H9 (cell line): ENCODE measurements around the gene PXT1. TPM values are rescaled to one million over a fixed set of nuclear protein-coding genes. Genes with fewer than 3 reads are reported as not detected.

Experiments used
- DNase-seq: peaks from one replicate; pipeline ENCODE4 v3.0.0-alpha.2; 2017
- H2AFZ ChIP-seq: one replicate; pipeline ENCODE4 v1.6.1; 2013; ENCODE audit warnings: mild to moderate bottlenecking, low read length, control low read depth, moderate library complexity
- H2AK5ac ChIP-seq: 2 replicates; pipeline ENCODE4 v1.6.1; 2013; ENCODE audit warnings: low read length, control low read depth, mixed read lengths; ENCODE audit not compliant: insufficient read length
- H2BK120ac ChIP-seq: one replicate; pipeline ENCODE4 v1.6.1; 2013; ENCODE audit warnings: low read depth, mild to moderate bottlenecking, low read length, control low read depth, inconsistent platforms; ENCODE audit not compliant: poor library complexity, severe bottlenecking
- H2BK12ac ChIP-seq: 2 replicates; pipeline ENCODE4 v1.6.1; 2013; ENCODE audit warnings: low read length, control low read depth, mixed read lengths, low read depth; ENCODE audit not compliant: insufficient read length
- H2BK15ac ChIP-seq: 2 replicates; pipeline ENCODE4 v1.6.1; 2013; ENCODE audit warnings: low read depth, low read length, control low read depth
- H2BK20ac ChIP-seq: one replicate; pipeline ENCODE4 v1.6.1; 2013; ENCODE audit warnings: low read depth, mild to moderate bottlenecking, low read length, control low read depth, inconsistent platforms; ENCODE audit not compliant: poor library complexity, severe bottlenecking
- H2BK5ac ChIP-seq: 2 replicates; pipeline ENCODE4 v1.6.1; 2013; ENCODE audit warnings: low read length, control low read depth, mixed read lengths; ENCODE audit not compliant: insufficient read length
- H3K14ac ChIP-seq: 2 replicates; pipeline ENCODE4 v1.6.1; 2013; ENCODE audit warnings: low read length, control low read depth; ENCODE audit not compliant: insufficient read depth
- H3K18ac ChIP-seq: 2 replicates; pipeline ENCODE4 v1.6.1; 2013; ENCODE audit warnings: low read depth, mild to moderate bottlenecking, mixed read lengths, low read length, control low read depth; ENCODE audit not compliant: insufficient read length
- H3K23ac ChIP-seq: 2 replicates; pipeline ENCODE4 v1.6.1; 2013; ENCODE audit warnings: low read length, control low read depth, mixed read lengths, low read depth; ENCODE audit not compliant: insufficient read length
- H3K23me2 ChIP-seq: 2 replicates; pipeline ENCODE4 v1.6.1; 2013; ENCODE audit warnings: low read depth, mild to moderate bottlenecking, mixed read lengths, low read length, control low read depth; ENCODE audit not compliant: insufficient read length, poor library complexity, severe bottlenecking
- H3K27ac ChIP-seq: 2 replicates; pipeline ENCODE4 v1.5.1; 2013; ENCODE audit warnings: low read length, control low read depth, mixed read lengths, low read depth; ENCODE audit not compliant: insufficient read length
- H3K27me3 ChIP-seq: 2 replicates; pipeline ENCODE4 v1.6.1; 2013; ENCODE audit warnings: low read length, control low read depth, inconsistent platforms; ENCODE audit not compliant: insufficient read depth
- H3K4ac ChIP-seq: 2 replicates; pipeline ENCODE4 v1.6.1; 2013; ENCODE audit warnings: low read depth, mild to moderate bottlenecking, control low read depth, inconsistent platforms, low read length, moderate library complexity
- H3K4me1 ChIP-seq: 2 replicates; pipeline ENCODE4 v1.6.1; 2013; ENCODE audit warnings: low read length, control low read depth, inconsistent platforms; ENCODE audit not compliant: insufficient read depth
- H3K4me2 ChIP-seq: 2 replicates; pipeline ENCODE4 v1.6.1; 2013; ENCODE audit warnings: low read length, control low read depth, mixed read lengths; ENCODE audit not compliant: insufficient read length, insufficient read depth
- H3K56ac ChIP-seq: 2 replicates; pipeline ENCODE4 v1.6.1; 2013; ENCODE audit warnings: low read depth, mild to moderate bottlenecking, mixed read lengths, low read length, control low read depth; ENCODE audit not compliant: insufficient read length
- H3K79me1 ChIP-seq: 2 replicates; pipeline ENCODE4 v1.6.1; 2013; ENCODE audit warnings: low read depth, mild to moderate bottlenecking, moderate library complexity, low read length, control low read depth, inconsistent platforms; ENCODE audit not compliant: insufficient read depth, poor library complexity, severe bottlenecking
- H3K79me2 ChIP-seq: 2 replicates; pipeline ENCODE4 v1.6.1; 2013; ENCODE audit warnings: low read length, control low read depth, inconsistent platforms; ENCODE audit not compliant: insufficient read depth
- H3K9ac ChIP-seq: 2 replicates; pipeline ENCODE4 v1.6.1; 2013; ENCODE audit warnings: low read length, control low read depth, mixed read lengths; ENCODE audit not compliant: insufficient read length; ENCODE audit errors: extremely low read depth
- H3K9me3 ChIP-seq: one replicate; pipeline ENCODE4 v1.6.1; 2013; ENCODE audit warnings: low read depth, low read length, inconsistent platforms; ENCODE audit not compliant: control insufficient read depth
- H3T11ph ChIP-seq: one replicate; pipeline ENCODE4 v1.6.1; 2013; ENCODE audit warnings: mild to moderate bottlenecking, low read length, control low read depth, inconsistent platforms
- H4K20me1 ChIP-seq: one replicate; pipeline ENCODE4 v1.6.1; 2013; ENCODE audit not compliant: control insufficient read depth, insufficient read length, insufficient read depth
- H4K5ac ChIP-seq: 2 replicates; pipeline ENCODE4 v1.6.1; 2013; ENCODE audit warnings: low read depth, mild to moderate bottlenecking, mixed read lengths, low read length, control low read depth; ENCODE audit not compliant: insufficient read length
- H4K8ac ChIP-seq: replicated peaks from 2 replicates; pipeline ENCODE4 v1.6.1; 2013; ENCODE audit warnings: low read length, control low read depth, mixed read lengths, low read depth; ENCODE audit not compliant: insufficient read length
- H4K91ac ChIP-seq: 2 replicates; pipeline ENCODE4 v1.6.1; 2013; ENCODE audit warnings: low read depth, mild to moderate bottlenecking, moderate library complexity, mixed read lengths, low read length, control low read depth; ENCODE audit not compliant: insufficient read length
- H3K27ac Mint-ChIP-seq, 3 experiments: 2 replicates in 2 of 3; 3 replicates in 1 of 3; pipeline ENCODE4 v1.8.0; 2020 to 2021; ENCODE audit warnings: mixed read lengths in 3 of 3, mild to moderate bottlenecking in 1 of 3, moderate library complexity in 1 of 3
- H3K27me3 Mint-ChIP-seq: 2 replicates; pipeline ENCODE4 v1.8.0; 2021; ENCODE audit warnings: low read depth, mild to moderate bottlenecking, moderate library complexity, mixed read lengths
- H3K36me3 Mint-ChIP-seq, 3 experiments: 2 replicates in 2 of 3; 3 replicates in 1 of 3; pipeline ENCODE4 v1.8.0; 2020 to 2021; ENCODE audit warnings: low read depth in 3 of 3, mixed read lengths in 3 of 3; ENCODE audit not compliant: insufficient read depth in 1 of 3
- H3K4me1 Mint-ChIP-seq, 2 experiments: 2 replicates each; pipeline ENCODE4 v1.8.0; 2020; ENCODE audit warnings: mixed read lengths in 2 of 2
- H3K4me3 Mint-ChIP-seq, 2 experiments: 2 replicates in 1 of 2; 3 replicates in 1 of 2; pipeline ENCODE4 v1.8.0; 2020 to 2021; ENCODE audit warnings: mild to moderate bottlenecking in 2 of 2, mixed read lengths in 2 of 2, moderate library complexity in 1 of 2
- H3K9me3 Mint-ChIP-seq, 2 experiments: 2 replicates in 1 of 2; 3 replicates in 1 of 2; pipeline ENCODE4 v1.8.0; 2020; ENCODE audit warnings: mild to moderate bottlenecking in 2 of 2, mixed read lengths in 2 of 2, moderate library complexity in 1 of 2
- CTCF ChIP-seq: fragments of 200-600 bp; sonication (generic); conservative IDR thresholded peaks from 3 replicates; pipeline ENCODE4 v1.8.0; 2021; ENCODE audit warnings: antibody characterized with exemption, mild to moderate bottlenecking
- WGBS: extraction: QIAGEN DNeasy Blood & Tissue Kit; methylation state at CpG from one replicate; pipeline ENCODE4 v1.1.7; 2013; ENCODE audit warnings: missing lambda C conversion rate, low lambda C conversion rate, mixed read lengths; ENCODE audit not compliant: insufficient read length; ENCODE audit errors: extremely low coverage; 5-methylcytosine and 5-hydroxymethylcytosine counted together
- total RNA-seq: library from RNA; stranded (reverse); gene quantifications from 2 replicates; pipeline ENCODE4 v1.2.1, GENCODE V29; 2021

Gene PXT1
- total RNA-seq, 1 experiment from 2014 or later, result not detected

- Histone ChIP-seq H3K56ac (no peak overlapping the region), H2AFZ (no peak overlapping the region), H3K27ac (no peak overlapping the region), H3K18ac (no peak overlapping the region), H3K4me1 (no peaks in the 10 kb centered on the region), H3K4ac (no peak overlapping the region), H2BK15ac (no peak overlapping the region), H4K91ac (no peak overlapping the region), H4K8ac (no peak overlapping the region), H2AK5ac (no peak overlapping the region), H2BK20ac (no peak overlapping the region), H3K14ac (no peak overlapping the region), H2BK5ac (no peak overlapping the region), H3K79me1 (no peaks in the 10 kb centered on the region), H3K79me2 (no peaks in the 10 kb centered on the region), H3K9me3 (no peaks in the 10 kb centered on the region), H4K20me1 (no peaks in the 10 kb centered on the region), H3K9ac (no peak overlapping the region), H3K4me2 (no peak overlapping the region), H3K23ac (no peak overlapping the region), H2BK120ac (no peak overlapping the region), H4K5ac (no peak overlapping the region), H3K23me2 (peaks cover 13% of the 10 kb centered on the region), H2BK12ac (no peak overlapping the region), H3T11ph (no peak overlapping the region), H3K27me3 (peaks cover 29% of the 10 kb centered on the region; the same call in 1 of the 2 replicates)
- no peaks in the 10 kb centered on the region for H3K36me3 Mint-ChIP-seq
- whole genome bisulfite sequencing, result no CpG with 5 or more reads among the region's 2 CpGs
- H3K9me3 Mint-ChIP-seq, result peaks cover 0 to 3% of the 10 kb centered on the region in 2 experiments; a peak in 2 of 5 replicates
- DNase-seq, result no peak
- no peak overlapping the region for H3K4me3 Mint-ChIP-seq
- H3K27ac Mint-ChIP-seq, result no peak overlapping the region
- peaks cover 40% of the 10 kb centered on the region for H3K27me3 Mint-ChIP-seq
- no peak for TF ChIP-seq CTCF
- H3K4me1 Mint-ChIP-seq, result peaks cover 41 to 43% of the 10 kb centered on the region in 2 experiments
Measured at GRCh38 chr6:36384095-36384494, 58.6 kb downstream of the PXT1 start.
